GM12878 (cell line): ENCODE data around the gene REXO2. TPM values are rescaled to one million over a fixed set of nuclear protein-coding genes. Genes with fewer than 3 reads are reported as not detected.

ENCODE experiments used
- ATAC-seq: fragments of 200-7000 bp; cut with Tn5 transposase; 3 replicates; pipeline ENCODE4 v1.9.1; 2020; ENCODE audit warnings: mild to moderate bottlenecking, moderate library complexity
- BruUV-seq: library from RNA; stranded (reverse); fragments of 400-500 nt; replicated peaks from 2 replicates; lab custom pipeline; 2021; lab: Mats Ljungman, UMichigan
- CTCF ChIA-PET: fragments of 300-600 bp; sonication (Branson Sonifier 250); formaldehyde crosslinking; extraction: SDS; loops from one replicate; lab custom pipeline; 2021; ENCODE audit warnings: inconsistent platforms; lab: Yijun Ruan, JAX
- POLR2A ChIA-PET: fragments of 350-600 bp; formaldehyde crosslinking; extraction: SDS; loops from one replicate; lab custom pipeline; 2021; ENCODE audit warnings: inconsistent platforms; lab: Charles Lee
- RAD21 ChIA-PET: fragments of 300-600 bp; sonication (Branson Sonifier 250); formaldehyde crosslinking; loops from one replicate; lab custom pipeline; 2023; ENCODE audit warnings: antibody characterized with exemption; ENCODE audit not compliant: unreplicated experiment; lab: Charles Lee
- SMC1A ChIA-PET: fragments of 300-600 bp; sonication (Branson Sonifier 250); formaldehyde crosslinking; loops from one replicate; lab custom pipeline; 2023; ENCODE audit not compliant: unreplicated experiment, uncharacterized antibody; lab: Charles Lee
- DNase-seq: peaks from one replicate; pipeline ENCODE4 v3.0.0-alpha.2; 2011; ENCODE audit warnings: low read depth, low spot score
- FAIRE-seq: peaks from 3 replicates; lab custom pipeline; 2011; peaks lifted over from hg19 to GRCh38; lab: Jason Lieb, UNC
- H2AFZ ChIP-seq: 2 replicates; pipeline ENCODE4 v1.6.0; 2011; ENCODE audit warnings: low read depth, low read length, control low read depth; ENCODE audit not compliant: control insufficient read depth
- H3K27ac ChIP-seq: 2 replicates; pipeline ENCODE4 v1.5.1; 2011; ENCODE audit warnings: control low read depth; ENCODE audit not compliant: control insufficient read depth, insufficient read depth
- H3K27me3 ChIP-seq, 2 experiments: replicated peaks in 1 of 2; 2 replicates each; pipeline versions ENCODE4 v1.6.0 to v1.6.1; 2011; ENCODE audit warnings: low read length in 1 of 2; ENCODE audit not compliant: control insufficient read depth in 2 of 2, insufficient read depth in 2 of 2
- H3K36me3 ChIP-seq, 2 experiments: 2 replicates each; pipeline ENCODE4 v1.5.1; 2011; ENCODE audit warnings: low read length in 1 of 2; ENCODE audit not compliant: control insufficient read depth in 2 of 2, insufficient read depth in 2 of 2
- H3K4me1 ChIP-seq: 2 replicates; pipeline ENCODE4 v1.6.1; 2011; ENCODE audit warnings: mild to moderate bottlenecking, low read length, moderate library complexity, mixed read lengths; ENCODE audit not compliant: control insufficient read depth, insufficient read depth
- H3K4me2 ChIP-seq: 2 replicates; pipeline ENCODE4 v1.6.0; 2011; ENCODE audit warnings: control low read depth; ENCODE audit not compliant: control insufficient read depth, insufficient read depth
- H3K4me3 ChIP-seq: fragments of 200-600 bp; sonication (generic); 2 replicates; pipeline ENCODE4 v1.5.1; 2016
- H3K79me2 ChIP-seq: 2 replicates; pipeline ENCODE4 v1.6.0; 2011; ENCODE audit warnings: low read length; ENCODE audit not compliant: control insufficient read depth, insufficient read depth
- H3K9ac ChIP-seq: 2 replicates; pipeline ENCODE4 v1.8.0; 2011; ENCODE audit warnings: low read length, control low read depth, mixed read lengths; ENCODE audit not compliant: control insufficient read depth, insufficient read depth
- H3K9me3 ChIP-seq: replicated peaks from 3 replicates; pipeline ENCODE4 v1.5.1; 2011; ENCODE audit warnings: mild to moderate bottlenecking, low read length; ENCODE audit not compliant: control insufficient read depth, insufficient read depth
- H4K20me1 ChIP-seq: 2 replicates; pipeline ENCODE4 v1.6.0; 2011; ENCODE audit not compliant: control insufficient read depth, insufficient read depth
- ATF7 ChIP-seq: fragments of 450-650 bp; IDR thresholded peaks from 2 replicates; pipeline ENCODE4 v1.6.1; 2016; ENCODE audit warnings: low read depth, mild to moderate bottlenecking
- BACH1 ChIP-seq: fragments of 450-650 bp; IDR thresholded peaks from 2 replicates; pipeline ENCODE4 v1.6.1; 2017; ENCODE audit warnings: mild to moderate bottlenecking, borderline replicate concordance
- CREM ChIP-seq: IDR thresholded peaks from 2 replicates; pipeline ENCODE4 v1.6.1; 2014; ENCODE audit warnings: antibody characterized with exemption, low read depth
- MEF2A ChIP-seq: IDR thresholded peaks from 2 replicates; pipeline ENCODE4 v1.6.1; 2011; ENCODE audit warnings: low read depth, mild to moderate bottlenecking, low read length, moderate library complexity; ENCODE audit not compliant: insufficient read depth
- NFYB ChIP-seq: IDR thresholded peaks from 2 replicates; pipeline ENCODE4 v1.6.1; 2011; ENCODE audit warnings: low read depth, mild to moderate bottlenecking, low read length, improper control_type of control experiment, moderate library complexity; ENCODE audit not compliant: insufficient read depth
- PAX8 ChIP-seq: fragments of 450-650 bp; IDR thresholded peaks from 2 replicates; pipeline ENCODE4 v1.6.1; 2017; ENCODE audit warnings: mild to moderate bottlenecking, moderate library complexity
- PML ChIP-seq: IDR thresholded peaks from 2 replicates; pipeline ENCODE4 v1.6.1; 2012; ENCODE audit warnings: low read length, inconsistent platforms
- POLR2AphosphoS5 ChIP-seq: IDR thresholded peaks from 2 replicates; pipeline ENCODE4 v1.6.1; 2011; ENCODE audit warnings: mild to moderate bottlenecking, low read length, inconsistent platforms
- RELA ChIP-seq: fragments of 450-650 bp; IDR thresholded peaks from 2 replicates; pipeline ENCODE4 v1.8.0; 2014; ENCODE audit warnings: borderline replicate concordance; ENCODE audit not compliant: partially characterized antibody
- RUNX3 ChIP-seq: IDR thresholded peaks from 2 replicates; pipeline ENCODE4 v1.6.1; 2012; ENCODE audit warnings: low read length, inconsistent platforms
- SMAD1 ChIP-seq: fragments of 450-650 bp; IDR thresholded peaks from 2 replicates; pipeline ENCODE4 v1.6.1; 2018; ENCODE audit warnings: mild to moderate bottlenecking, low read depth; ENCODE audit not compliant: partially characterized antibody
- STAT1 ChIP-seq: fragments of 450-650 bp; conservative IDR thresholded peaks from 2 replicates; pipeline ENCODE4 v1.6.1; 2014; ENCODE audit warnings: antibody characterized with exemption, mild to moderate bottlenecking
- WGBS: methylation state at CpG from one replicate; pipeline ENCODE4 v1.1.6; 2016; ENCODE audit warnings: low lambda C conversion rate; ENCODE audit not compliant: insufficient replicate concordance, insufficient coverage; ENCODE audit errors: missing lambda C conversion rate; 5-methylcytosine and 5-hydroxymethylcytosine counted together
- in situ Hi-C: fragments of 300-500 bp; cut with MboI; formaldehyde crosslinking; loops from 9 replicates; pipeline ENCODE4 v1.14.3; 2018; ENCODE audit warnings: mixed read lengths
- intact Hi-C: fragments of 100-400 bp; cut with micrococcal nuclease; formaldehyde crosslinking; loops from one replicate; pipeline ENCODE4 v1.14.2; 2022; ENCODE audit not compliant: unreplicated experiment
- polyA plus RNA-seq, 11 experiments: library from polyadenylated mRNA; depleted of rRNA in 4 of 11; unstranded in 6 of 11; stranded (reverse) in 5 of 11; fragments of >200 nt; fragmentation: Nextera tagmentation in 4 of 11; fragmentation: Illumina TruSeq in 1 of 11; extraction: Ambion mirVana in 4 of 11; extraction: Trizol in 1 of 11; gene quantifications; 1 replicate in 1 of 11; 2 replicates in 10 of 11; pipeline versions ENCODE4 v1.2.1 to v1.2.3, GENCODE V29; 2011 to 2016; ENCODE audit warnings: inconsistent platforms in 2 of 11, missing spikeins in 2 of 11, low read depth in 1 of 11
- total RNA-seq, 4 experiments: library from RNA; depleted of rRNA in 3 of 4; stranded (reverse); fragments of >200 nt in 3 of 4; fragmentation: Illumina TruSeq in 1 of 4; extraction: Trizol in 1 of 4; gene quantifications; 2 replicates each; pipeline versions ENCODE4 v1.2.1 to v1.2.3, GENCODE V29; 2013 to 2021
- TF ChIP-seq, protein P1 (sequence below): IDR thresholded peaks from 2 replicates; pipeline ENCODE4 v1.6.1; 2012; ENCODE audit warnings: low read depth, low read length, improper control_type of control experiment
- TF ChIP-seq, protein P2 (sequence below): fragments of 450-650 bp; IDR thresholded peaks from 2 replicates; pipeline ENCODE4 v1.6.1; 2018; ENCODE audit warnings: borderline replicate concordance, mild to moderate bottlenecking; ENCODE audit not compliant: partially characterized antibody
- TF ChIP-seq, protein P3 (sequence below): IDR thresholded peaks from 2 replicates; pipeline ENCODE4 v1.6.1; 2011; ENCODE audit warnings: mild to moderate bottlenecking, low read depth, low read length, moderate library complexity; ENCODE audit not compliant: insufficient replicate concordance
- TF ChIP-seq, protein P4 (sequence below): fragments of 450-650 bp; IDR thresholded peaks from 2 replicates; pipeline ENCODE4 v1.6.1; 2016; ENCODE audit warnings: mild to moderate bottlenecking

The REXO2 gene
- total and polyA plus RNA-seq, 10 of the 15 experiments (the other 5 are each of a cell fraction or from before 2014, with no cell fraction given): 3.3 to 12.5 (median 5.3) TPM

DNA sequence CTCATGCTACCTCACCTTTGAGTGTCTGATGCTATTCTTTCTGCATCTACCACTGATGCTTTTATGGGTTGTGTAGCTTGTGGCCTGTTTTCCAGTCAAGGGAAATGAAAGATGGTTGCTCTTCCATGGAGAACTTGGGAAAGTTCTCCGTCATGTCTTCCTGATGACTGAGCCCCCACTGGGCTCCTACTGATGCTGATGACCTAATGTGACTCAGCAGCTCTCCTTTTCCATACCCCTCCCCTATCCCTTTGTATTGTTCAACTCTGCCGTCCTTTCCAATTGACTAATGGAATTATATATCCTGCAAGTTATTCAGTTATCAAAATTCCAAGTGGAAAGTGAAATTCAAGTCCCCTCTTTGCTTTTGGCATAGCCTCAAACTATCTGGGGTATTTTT is 44.7 kb downstream of the REXO2 start:
- Histone ChIP-seq H3K4me1 (no peaks in the 10 kb centered on the region), H3K27ac (no peak overlapping the region), H3K36me3 (no peaks in the 10 kb centered on the region), H2AFZ (no peak overlapping the region), H3K27me3 (peaks cover 0 to 8% of the 10 kb centered on the region in 2 experiments; a peak in 2 of 4 replicates), H3K4me3 (no peak overlapping the region), H3K9me3 (peaks cover 1% of the 10 kb centered on the region; the same call in 1 of the 3 replicates), H4K20me1 (no peaks in the 10 kb centered on the region), H3K9ac (no peak overlapping the region), H3K4me2 (no peak overlapping the region), H3K79me2 (no peaks in the 10 kb centered on the region)
- POLR2A ChIA-PET: no interaction called here
- BruUV-seq: no TSS peak
- TF ChIP-seq, protein P1, sequence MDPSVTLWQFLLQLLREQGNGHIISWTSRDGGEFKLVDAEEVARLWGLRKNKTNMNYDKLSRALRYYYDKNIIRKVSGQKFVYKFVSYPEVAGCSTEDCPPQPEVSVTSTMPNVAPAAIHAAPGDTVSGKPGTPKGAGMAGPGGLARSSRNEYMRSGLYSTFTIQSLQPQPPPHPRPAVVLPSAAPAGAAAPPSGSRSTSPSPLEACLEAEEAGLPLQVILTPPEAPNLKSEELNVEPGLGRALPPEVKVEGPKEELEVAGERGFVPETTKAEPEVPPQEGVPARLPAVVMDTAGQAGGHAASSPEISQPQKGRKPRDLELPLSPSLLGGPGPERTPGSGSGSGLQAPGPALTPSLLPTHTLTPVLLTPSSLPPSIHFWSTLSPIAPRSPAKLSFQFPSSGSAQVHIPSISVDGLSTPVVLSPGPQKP: no peak
- no peak for TF ChIP-seq SMAD1
- TF ChIP-seq RUNX3: no peak
- no peak for TF ChIP-seq PML
- TF ChIP-seq, protein P2, sequence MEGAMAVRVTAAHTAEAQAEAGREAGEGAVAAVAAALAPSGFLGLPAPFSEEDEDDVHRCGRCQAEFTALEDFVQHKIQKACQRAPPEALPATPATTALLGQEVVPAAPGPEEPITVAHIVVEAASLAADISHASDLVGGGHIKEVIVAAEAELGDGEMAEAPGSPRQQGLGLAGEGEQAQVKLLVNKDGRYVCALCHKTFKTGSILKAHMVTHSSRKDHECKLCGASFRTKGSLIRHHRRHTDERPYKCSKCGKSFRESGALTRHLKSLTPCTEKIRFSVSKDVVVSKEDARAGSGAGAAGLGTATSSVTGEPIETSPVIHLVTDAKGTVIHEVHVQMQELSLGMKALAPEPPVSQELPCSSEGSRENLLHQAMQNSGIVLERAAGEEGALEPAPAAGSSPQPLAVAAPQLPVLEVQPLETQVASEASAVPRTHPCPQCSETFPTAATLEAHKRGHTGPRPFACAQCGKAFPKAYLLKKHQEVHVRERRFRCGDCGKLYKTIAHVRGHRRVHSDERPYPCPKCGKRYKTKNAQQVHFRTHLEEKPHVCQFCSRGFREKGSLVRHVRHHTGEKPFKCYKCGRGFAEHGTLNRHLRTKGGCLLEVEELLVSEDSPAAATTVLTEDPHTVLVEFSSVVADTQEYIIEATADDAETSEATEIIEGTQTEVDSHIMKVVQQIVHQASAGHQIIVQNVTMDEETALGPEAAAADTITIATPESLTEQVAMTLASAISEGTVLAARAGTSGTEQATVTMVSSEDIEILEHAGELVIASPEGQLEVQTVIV: no peak
- no peak for TF ChIP-seq RELA
- no peak for TF ChIP-seq ATF7
- no peak for TF ChIP-seq BACH1
- no peak for TF ChIP-seq NFYB
- TF ChIP-seq PAX8: no peak
- no peak for TF ChIP-seq STAT1
- TF ChIP-seq, protein P3, sequence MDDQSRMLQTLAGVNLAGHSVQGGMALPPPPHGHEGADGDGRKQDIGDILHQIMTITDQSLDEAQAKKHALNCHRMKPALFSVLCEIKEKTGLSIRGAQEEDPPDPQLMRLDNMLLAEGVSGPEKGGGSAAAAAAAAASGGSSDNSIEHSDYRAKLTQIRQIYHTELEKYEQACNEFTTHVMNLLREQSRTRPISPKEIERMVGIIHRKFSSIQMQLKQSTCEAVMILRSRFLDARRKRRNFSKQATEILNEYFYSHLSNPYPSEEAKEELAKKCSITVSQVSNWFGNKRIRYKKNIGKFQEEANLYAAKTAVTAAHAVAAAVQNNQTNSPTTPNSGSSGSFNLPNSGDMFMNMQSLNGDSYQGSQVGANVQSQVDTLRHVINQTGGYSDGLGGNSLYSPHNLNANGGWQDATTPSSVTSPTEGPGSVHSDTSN: no peak
- no peak for TF ChIP-seq MEF2A
- no peak for TF ChIP-seq CREM
- TF ChIP-seq POLR2AphosphoS5: no peak
- TF ChIP-seq, protein P4, sequence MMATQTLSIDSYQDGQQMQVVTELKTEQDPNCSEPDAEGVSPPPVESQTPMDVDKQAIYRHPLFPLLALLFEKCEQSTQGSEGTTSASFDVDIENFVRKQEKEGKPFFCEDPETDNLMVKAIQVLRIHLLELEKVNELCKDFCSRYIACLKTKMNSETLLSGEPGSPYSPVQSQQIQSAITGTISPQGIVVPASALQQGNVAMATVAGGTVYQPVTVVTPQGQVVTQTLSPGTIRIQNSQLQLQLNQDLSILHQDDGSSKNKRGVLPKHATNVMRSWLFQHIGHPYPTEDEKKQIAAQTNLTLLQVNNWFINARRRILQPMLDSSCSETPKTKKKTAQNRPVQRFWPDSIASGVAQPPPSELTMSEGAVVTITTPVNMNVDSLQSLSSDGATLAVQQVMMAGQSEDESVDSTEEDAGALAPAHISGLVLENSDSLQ: no peak
- 23% methylated on average over 2 of the region's 2 CpGs for WGBS
- in situ Hi-C loops (no loop called here), intact Hi-C loops (no loop called here)
- CTCF ChIA-PET: interaction anchor here (0.7 kb wide), 1 partner anchor 22 kb away, joined by 3 read pairs; no protein-coding TSS in a partner anchor
- RAD21 ChIA-PET: no interaction called here
- no peak for ATAC-seq
- no peak for FAIRE-seq
- SMC1A ChIA-PET: no interaction called here
- DNase-seq: no peak
